NCI-H226 (cell line): ENCODE data around the gene RHBDF2.
"Not testable (repeated sequence)": the region's sequence is repeated elsewhere in the genome, so short reads cannot be mapped to it uniquely, and the experiment has no call there.

Experiments used
- DNase-seq: peaks from one replicate; pipeline ENCODE4 v3.0.0-alpha.2; 2015

The RHBDF2 gene

DNA sequence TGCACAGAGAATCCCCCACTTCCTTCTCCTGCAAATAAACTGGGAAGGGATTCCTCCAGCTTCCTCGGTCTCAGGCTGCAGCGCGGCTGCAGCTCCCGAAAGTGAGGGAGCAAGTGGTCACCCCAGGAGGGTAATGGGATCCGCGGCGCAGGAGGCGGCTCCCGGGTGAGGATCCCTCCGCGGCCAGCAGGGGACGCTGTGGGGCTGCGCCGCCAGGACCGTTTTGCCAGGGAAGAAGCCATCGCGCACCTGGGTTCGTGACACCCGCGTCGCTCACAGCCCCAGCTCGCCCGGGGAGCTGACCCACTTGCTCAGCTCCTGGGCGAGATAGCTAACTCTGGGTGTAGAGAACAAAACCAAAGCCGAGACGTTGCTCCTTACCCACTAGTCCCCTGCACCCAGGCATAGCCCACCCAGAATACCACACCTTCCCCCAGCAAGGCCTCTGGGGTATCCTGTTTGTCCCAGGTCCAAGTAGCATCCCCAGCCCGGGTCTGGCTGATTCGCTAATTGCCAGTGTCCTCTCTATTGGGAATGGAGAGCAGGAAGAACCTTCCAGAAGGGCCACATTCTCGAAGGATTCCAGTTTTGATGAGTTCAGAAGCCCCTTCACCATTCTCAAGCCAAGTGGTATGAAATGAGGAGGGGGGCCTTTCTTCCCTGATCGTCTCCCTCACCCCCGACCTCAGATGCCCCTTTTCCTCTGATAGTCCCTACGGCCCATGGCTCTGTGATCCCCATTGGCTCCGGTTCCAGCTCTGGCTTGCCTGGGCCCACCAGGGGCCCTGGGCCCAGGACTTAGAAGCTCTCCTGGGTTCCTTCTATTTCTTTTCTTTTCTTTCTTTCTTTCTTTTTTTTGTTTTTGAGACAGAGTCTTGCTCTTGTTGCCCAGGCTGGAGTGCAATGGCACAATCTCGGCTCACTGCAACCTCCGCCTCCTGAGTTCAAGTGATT lies 22.1 kb upstream of the RHBDF2 start:
- DNase-seq: peak; percentile 39

DNA sequence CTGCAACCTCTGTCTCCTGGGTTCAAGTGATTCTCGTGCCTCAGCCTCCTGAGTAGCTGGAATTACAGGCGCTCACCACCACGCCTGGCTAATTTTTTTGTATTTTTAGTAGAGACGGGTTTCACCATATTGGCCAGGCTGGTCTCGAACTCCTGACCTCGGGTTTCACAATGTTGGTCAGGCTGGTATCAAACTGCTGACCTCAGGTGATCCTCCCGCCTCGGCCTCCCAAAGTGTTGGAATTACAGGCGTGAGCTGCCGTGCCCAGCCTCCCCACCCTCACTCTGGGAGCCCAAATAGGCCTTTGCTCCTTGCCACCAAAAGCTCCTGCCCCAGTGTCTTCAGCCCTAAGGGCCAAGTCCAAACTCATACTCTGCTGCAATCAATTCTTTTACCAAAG lies 20.5 kb upstream of the RHBDF2 start:
- not testable (repeated sequence) for DNase-seq

- DNase-seq: no peak
These were observed 20.0 kb upstream of the RHBDF2 start for GRCh38 chr17:76521262-76521661.

DNA sequence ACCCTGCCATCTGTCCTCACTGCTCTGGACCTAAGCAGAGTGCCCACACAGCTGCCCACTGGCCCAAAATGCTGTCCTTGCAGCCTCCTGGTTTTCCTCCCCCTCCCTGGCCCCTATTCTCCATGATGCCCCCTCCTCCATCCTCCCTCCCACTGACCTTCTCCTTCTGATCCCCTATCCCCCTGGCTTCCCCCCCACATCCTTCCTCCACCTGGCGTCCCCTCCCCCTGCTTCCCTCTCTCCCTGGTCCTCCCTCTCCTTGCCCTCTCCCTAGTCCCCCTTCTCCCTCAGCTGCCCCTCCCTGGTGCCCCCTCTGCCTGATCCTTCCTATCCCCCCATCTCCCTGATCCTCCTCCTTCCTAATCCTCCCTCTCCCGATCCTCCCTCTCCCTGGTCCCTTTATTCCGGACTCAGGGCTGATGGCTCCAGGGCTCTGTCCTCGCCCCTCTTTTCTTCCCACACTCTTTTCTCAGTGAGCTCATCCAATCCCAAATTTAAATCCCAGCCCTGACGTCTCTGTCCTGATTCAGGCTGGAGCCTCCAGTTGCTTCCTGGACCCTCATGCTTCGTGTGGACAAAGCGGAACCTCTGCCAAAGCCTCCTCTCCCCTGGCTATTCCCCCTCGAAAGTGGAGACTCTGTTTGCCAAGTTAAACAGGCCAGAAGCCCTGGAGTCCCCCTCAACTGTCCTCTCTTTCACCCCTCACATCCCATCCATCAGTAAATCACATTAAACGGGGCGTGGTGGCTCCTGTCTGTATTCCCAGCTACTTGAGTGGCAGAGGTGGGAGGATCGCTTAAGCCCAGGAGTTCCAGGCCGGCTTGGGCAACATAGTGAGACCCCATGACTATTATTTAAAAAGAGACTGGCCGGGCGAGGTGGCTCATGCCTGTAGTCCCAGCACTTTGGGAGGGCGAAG lies 18.1 kb upstream of the RHBDF2 start:
- DNase-seq: no peak

GRCh38 chr17:76517638-76518038 lies 16.4 kb upstream of the RHBDF2 start:
- no peak for DNase-seq

GRCh38 chr17:76515274-76515949 lies 14.2 kb upstream of the RHBDF2 start:
- no peak for DNase-seq

- not testable (repeated sequence) for DNase-seq
These were observed 13.1 kb upstream of the RHBDF2 start for GRCh38 chr17:76514355-76514754.

GRCh38 chr17:76513306-76513692 lies 12.1 kb upstream of the RHBDF2 start:
- no peak for DNase-seq

- DNase-seq: no peak
These were observed 11.4 kb upstream of the RHBDF2 start for GRCh38 chr17:76512366-76513305.

- no peak for DNase-seq
These were observed 10.6 kb upstream of the RHBDF2 start for GRCh38 chr17:76511668-76512365.

- DNase-seq: no peak
These were observed 9.6 kb upstream of the RHBDF2 start for GRCh38 chr17:76510831-76511244.

- not testable (repeated sequence) for DNase-seq
These were observed 7.3 kb upstream of the RHBDF2 start for GRCh38 chr17:76508472-76509063.

DNA sequence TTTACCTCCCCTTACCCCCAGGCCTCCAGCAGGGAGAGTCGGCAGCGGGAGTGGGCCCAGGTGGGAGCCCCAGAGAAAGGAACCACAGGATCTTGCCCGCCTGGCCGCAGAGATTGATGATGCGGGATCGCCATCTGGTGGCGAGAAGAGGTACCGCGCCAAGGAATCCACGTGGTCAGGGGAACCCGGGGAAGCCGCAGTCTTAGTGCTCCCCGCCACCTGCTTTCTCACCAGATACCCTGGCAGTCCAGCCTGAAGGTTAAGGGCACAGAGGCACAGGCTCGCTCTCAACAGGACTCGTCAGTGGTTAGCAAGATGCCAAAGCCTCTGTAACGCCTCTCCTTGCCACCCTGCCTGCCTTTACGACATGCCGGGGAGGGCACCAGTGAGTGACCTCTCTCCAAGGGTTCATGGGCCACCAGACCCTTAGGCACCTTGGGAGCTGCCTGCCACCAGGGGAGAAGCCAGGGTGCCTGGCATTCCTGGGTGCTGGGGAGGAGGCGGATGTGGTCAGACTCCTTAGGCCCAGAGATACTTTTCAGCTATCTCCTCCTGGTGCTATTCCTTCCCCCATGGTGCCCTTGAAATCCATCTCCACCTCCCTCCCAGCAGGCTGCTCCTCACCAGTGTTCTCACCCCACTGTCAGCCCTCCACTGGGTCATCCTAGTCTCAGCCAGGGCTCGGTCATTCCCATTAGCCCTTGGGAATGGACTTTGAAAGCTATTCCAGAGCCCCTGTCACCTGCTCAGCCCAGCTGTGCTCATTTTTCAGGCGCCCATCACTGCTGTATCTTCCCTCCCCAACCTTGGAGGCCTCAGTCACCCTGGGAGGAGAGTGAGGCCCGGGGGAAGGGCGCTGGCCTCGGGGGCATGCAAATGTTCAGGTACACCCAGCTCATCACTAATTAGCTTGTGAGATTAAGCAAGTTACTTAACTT lies 5.5 kb upstream of the RHBDF2 start:
- DNase-seq: peak; percentile 59

DNA sequence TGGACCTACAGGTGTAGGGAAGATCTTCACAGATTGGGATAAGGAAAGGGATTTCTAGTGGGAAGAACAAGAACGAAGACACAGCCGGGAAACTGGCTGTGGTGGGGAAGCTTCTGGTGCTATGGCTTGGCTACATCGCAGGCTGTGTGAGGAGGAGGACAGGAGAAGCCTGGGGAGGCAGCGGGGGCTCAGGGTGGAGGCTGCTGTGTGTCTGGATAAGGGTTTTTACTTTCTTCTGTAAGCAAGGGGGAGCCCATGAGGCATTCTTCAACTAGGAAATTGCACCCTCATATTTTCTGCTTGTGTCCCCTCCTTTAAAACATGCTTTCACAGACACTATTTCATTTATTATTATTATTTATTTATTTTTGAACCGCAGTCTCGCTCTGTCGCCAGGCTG lies 2.9 kb upstream of the RHBDF2 start:
- no peak for DNase-seq

DNA sequence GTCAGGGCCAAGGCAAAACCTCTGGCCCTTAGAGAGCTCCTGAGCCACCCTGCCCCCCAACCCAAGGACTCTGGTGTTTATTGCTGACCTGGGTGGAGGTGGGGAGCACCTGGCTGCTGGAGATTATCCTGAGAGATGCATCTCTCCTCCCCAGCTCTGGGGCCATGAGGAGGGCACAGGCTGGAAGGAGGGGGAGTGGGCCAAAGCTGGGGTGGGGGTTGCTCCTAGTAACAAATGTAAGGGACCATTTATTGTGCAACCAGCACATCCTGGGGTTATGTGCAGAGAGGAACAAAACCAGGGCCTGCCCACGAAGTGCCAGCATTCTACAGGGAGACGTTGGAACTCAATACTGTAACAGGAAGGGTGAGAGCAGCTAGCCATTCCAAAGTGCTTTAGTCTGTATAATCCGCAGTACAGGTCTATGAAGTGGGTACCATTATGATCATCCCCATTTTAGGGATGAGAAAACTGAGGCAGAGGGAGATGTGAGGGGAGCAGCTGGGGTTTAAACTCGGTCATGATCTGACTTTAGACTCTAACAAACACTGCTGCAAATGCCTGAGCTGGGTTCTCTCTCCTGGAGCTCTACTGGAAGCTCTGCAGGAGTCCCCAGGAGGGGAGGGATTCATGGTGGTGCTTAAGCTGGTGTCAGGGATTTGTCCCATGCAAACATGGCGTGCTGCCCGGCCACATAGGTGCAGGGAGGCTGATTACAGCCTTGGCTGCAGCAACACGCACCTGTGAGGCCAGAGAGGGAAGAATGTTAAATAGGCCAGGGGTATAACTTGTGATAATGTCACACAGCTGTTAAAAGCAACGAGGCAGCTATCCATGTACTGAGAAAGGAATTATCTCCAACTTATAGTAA lies 1.4 kb upstream of the RHBDF2 start:
- no peak for DNase-seq

DNA sequence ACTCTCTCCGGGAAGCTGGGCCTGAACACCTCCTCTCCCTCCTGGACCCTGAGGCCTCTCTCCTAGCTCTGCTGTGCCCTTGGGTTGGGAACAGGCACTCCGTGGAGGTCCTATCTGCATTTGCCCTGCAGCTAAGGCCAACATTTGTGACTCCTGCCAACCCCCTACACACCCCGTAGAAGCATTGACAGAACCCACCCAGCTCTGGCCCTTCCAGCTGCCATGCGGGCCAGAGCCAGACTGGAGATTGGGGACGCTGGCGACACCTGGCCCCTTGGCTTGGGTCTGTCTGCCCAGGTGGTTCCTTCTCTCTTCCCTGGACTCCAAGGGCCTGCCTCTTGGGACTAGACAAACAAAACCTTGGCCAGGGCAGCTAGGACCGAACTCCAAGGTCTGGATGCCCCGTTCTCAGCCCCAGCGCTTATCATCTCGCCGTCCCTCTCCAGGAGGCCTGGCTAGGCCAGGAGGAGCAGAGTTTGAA lies 644 bp upstream of the RHBDF2 start:
- no peak for DNase-seq

- DNase-seq: no peak
These were observed 541 bp downstream of the RHBDF2 start for GRCh38 chr17:76500747-76501017.

- no peak for DNase-seq
These were observed 1.0 kb downstream of the RHBDF2 start for GRCh38 chr17:76500074-76500746.
